ENCODE measurements around the gene ABCA13. TPM values are rescaled to one million over a fixed set of nuclear protein-coding genes. Genes with fewer than 3 reads are reported as not detected.

ABCA13 gene
- total RNA-seq, 2 experiments from 2014 or later, result not detected

- DNase-seq, result no peak
- Mint-ChIP-seq H3K36me3 (ENCODE audit: low read depth) (no peaks in the 10 kb centered on the region), H3K27me3 (no peaks in the 10 kb centered on the region), H3K9me3 (no peaks in the 10 kb centered on the region), H3K27ac (no peak overlapping the region), H3K4me3 (no peak overlapping the region), H3K4me1 (no peaks in the 10 kb centered on the region)
- POLR2A ChIA-PET, result no interaction called here
- CTCF ChIA-PET, result no interaction called here
Measured at GRCh38 chr7:48628793-48629349, 457.6 kb downstream of the ABCA13 start.

GRCh38 chr7:48634116-48634632, 462.9 kb downstream of the ABCA13 start:
- CTCF ChIA-PET, result no interaction called here
- POLR2A ChIA-PET, result no interaction called here
- H3K9me3 Mint-ChIP-seq, result no peaks in the 10 kb centered on the region
- DNase-seq, result no peak
- no peaks in the 10 kb centered on the region for H3K27me3 Mint-ChIP-seq
- H3K4me1 Mint-ChIP-seq, result no peaks in the 10 kb centered on the region
- no peak overlapping the region for H3K4me3 Mint-ChIP-seq
- H3K27ac Mint-ChIP-seq, result no peak overlapping the region
- H3K36me3 Mint-ChIP-seq (ENCODE audit: low read depth), result no peaks in the 10 kb centered on the region

GRCh38 chr7:48635796-48636195, 464.5 kb downstream of the ABCA13 start:
- DNase-seq, result no peak
- no peaks in the 10 kb centered on the region for H3K9me3 Mint-ChIP-seq
- H3K27me3 Mint-ChIP-seq, result no peaks in the 10 kb centered on the region
- POLR2A ChIA-PET, result no interaction called here
- CTCF ChIA-PET, result no interaction called here
- no peak overlapping the region for H3K27ac Mint-ChIP-seq
- no peaks in the 10 kb centered on the region for H3K4me1 Mint-ChIP-seq
- H3K36me3 Mint-ChIP-seq (ENCODE audit: low read depth), result no peaks in the 10 kb centered on the region
- H3K4me3 Mint-ChIP-seq, result no peak overlapping the region

GRCh38 chr7:48636391-48637015, 465.2 kb downstream of the ABCA13 start:
- ChIA-PET CTCF (no interaction called here), POLR2A (no interaction called here)
- Mint-ChIP-seq H3K4me3 (no peak overlapping the region), H3K36me3 (ENCODE audit: low read depth) (no peaks in the 10 kb centered on the region), H3K9me3 (no peaks in the 10 kb centered on the region), H3K4me1 (no peaks in the 10 kb centered on the region), H3K27me3 (no peaks in the 10 kb centered on the region), H3K27ac (no peak overlapping the region)
- DNase-seq, result no peak

- H3K9me3 Mint-ChIP-seq, result no peaks in the 10 kb centered on the region
- H3K4me3 Mint-ChIP-seq, result no peak overlapping the region
- ChIA-PET POLR2A (no interaction called here), CTCF (no interaction called here)
- H3K27me3 Mint-ChIP-seq, result no peaks in the 10 kb centered on the region
- no peak overlapping the region for H3K27ac Mint-ChIP-seq
- no peaks in the 10 kb centered on the region for H3K36me3 Mint-ChIP-seq (ENCODE audit: low read depth)
- no peaks in the 10 kb centered on the region for H3K4me1 Mint-ChIP-seq
- DNase-seq, result no peak
Measured at GRCh38 chr7:48637382-48637781, 466.1 kb downstream of the ABCA13 start.

DNA sequence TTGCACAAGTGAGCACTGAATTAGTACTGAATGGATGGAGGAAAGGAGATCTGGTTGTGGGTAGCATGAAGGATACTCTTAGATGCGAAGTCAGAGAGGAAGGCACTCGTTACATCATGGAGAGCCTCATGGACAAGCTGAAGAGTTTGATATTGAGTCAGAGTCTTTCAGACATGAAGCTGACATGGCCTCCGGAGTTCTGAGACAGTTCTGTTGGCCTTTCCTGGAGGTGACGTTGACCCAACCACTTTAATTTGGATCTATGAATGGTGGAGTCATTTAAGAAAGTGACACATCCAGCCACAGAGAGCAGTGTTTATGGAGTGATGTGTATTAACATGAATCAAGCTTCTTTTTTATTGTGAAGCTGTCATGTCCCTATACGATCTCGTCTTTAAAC, 466.8 kb downstream of the ABCA13 start:
- POLR2A ChIA-PET, result no interaction called here
- no peaks in the 10 kb centered on the region for H3K9me3 Mint-ChIP-seq
- H3K4me3 Mint-ChIP-seq, result no peak overlapping the region
- no peak overlapping the region for H3K27ac Mint-ChIP-seq
- CTCF ChIA-PET, result no interaction called here
- H3K4me1 Mint-ChIP-seq, result no peaks in the 10 kb centered on the region
- no peak for DNase-seq
- H3K27me3 Mint-ChIP-seq, result no peaks in the 10 kb centered on the region
- H3K36me3 Mint-ChIP-seq (ENCODE audit: low read depth), result no peaks in the 10 kb centered on the region

GRCh38 chr7:48643431-48644013, 472.3 kb downstream of the ABCA13 start:
- no peaks in the 10 kb centered on the region for H3K4me1 Mint-ChIP-seq
- no peak overlapping the region for H3K27ac Mint-ChIP-seq
- H3K36me3 Mint-ChIP-seq (ENCODE audit: low read depth), result no peaks in the 10 kb centered on the region
- H3K27me3 Mint-ChIP-seq, result no peaks in the 10 kb centered on the region
- POLR2A ChIA-PET, result no interaction called here
- DNase-seq, result no peak
- CTCF ChIA-PET, result no interaction called here
- no peak overlapping the region for H3K4me3 Mint-ChIP-seq
- H3K9me3 Mint-ChIP-seq, result no peaks in the 10 kb centered on the region

GRCh38 chr7:48658138-48658537, 486.9 kb downstream of the ABCA13 start:
- ChIA-PET CTCF (no interaction called here), POLR2A (no interaction called here)
- Mint-ChIP-seq H3K9me3 (peaks cover 2% of the 10 kb centered on the region), H3K27me3 (no peaks in the 10 kb centered on the region), H3K27ac (no peak overlapping the region), H3K36me3 (ENCODE audit: low read depth) (no peaks in the 10 kb centered on the region), H3K4me1 (no peaks in the 10 kb centered on the region), H3K4me3 (no peak overlapping the region)
- no peak for DNase-seq

GRCh38 chr7:48660306-48660870, 489.1 kb downstream of the ABCA13 start:
- H3K36me3 Mint-ChIP-seq (ENCODE audit: low read depth), result no peaks in the 10 kb centered on the region
- H3K27ac Mint-ChIP-seq, result no peak overlapping the region
- H3K4me1 Mint-ChIP-seq, result no peaks in the 10 kb centered on the region
- ChIA-PET CTCF (no interaction called here), POLR2A (no interaction called here)
- no peak for DNase-seq
- no peak overlapping the region for H3K4me3 Mint-ChIP-seq
- peaks cover 2% of the 10 kb centered on the region for H3K9me3 Mint-ChIP-seq
- no peaks in the 10 kb centered on the region for H3K27me3 Mint-ChIP-seq

- POLR2A ChIA-PET, result no interaction called here
- Mint-ChIP-seq H3K36me3 (ENCODE audit: low read depth) (no peaks in the 10 kb centered on the region), H3K9me3 (peaks cover 2% of the 10 kb centered on the region), H3K27ac (no peak overlapping the region), H3K4me3 (no peak overlapping the region), H3K4me1 (no peaks in the 10 kb centered on the region), H3K27me3 (no peaks in the 10 kb centered on the region)
- CTCF ChIA-PET, result no interaction called here
- no peak for DNase-seq
Measured at GRCh38 chr7:48664241-48664640, 493.0 kb downstream of the ABCA13 start.

GRCh38 chr7:48665353-48666135, 494.3 kb downstream of the ABCA13 start:
- CTCF ChIA-PET, result no interaction called here
- DNase-seq, result no peak
- POLR2A ChIA-PET, result no interaction called here
- Mint-ChIP-seq H3K27ac (no peak overlapping the region), H3K4me3 (no peak overlapping the region), H3K36me3 (ENCODE audit: low read depth) (no peaks in the 10 kb centered on the region), H3K27me3 (no peaks in the 10 kb centered on the region), H3K9me3 (no peaks in the 10 kb centered on the region), H3K4me1 (no peaks in the 10 kb centered on the region)

DNA sequence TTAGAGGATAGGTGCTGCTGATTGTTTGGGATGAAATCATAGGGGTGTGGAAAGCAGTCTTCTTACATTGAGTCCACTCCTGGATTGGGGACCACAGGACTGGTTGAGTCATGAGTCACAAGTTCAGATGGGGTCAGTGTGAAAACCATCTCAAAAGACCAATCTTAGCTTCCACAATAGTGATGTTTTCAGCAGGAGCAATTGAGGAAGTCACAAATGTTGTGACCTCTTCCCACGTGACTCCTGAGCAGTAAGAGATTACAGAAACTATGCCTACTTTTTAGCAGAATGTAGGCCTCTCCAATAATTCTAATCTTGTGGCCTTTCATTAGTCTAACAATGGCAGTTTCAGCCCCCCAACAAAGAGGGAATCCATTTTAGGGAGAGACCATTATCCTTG, 496.1 kb downstream of the ABCA13 start:
- Mint-ChIP-seq H3K4me1 (no peaks in the 10 kb centered on the region), H3K9me3 (no peaks in the 10 kb centered on the region), H3K27ac (no peak overlapping the region), H3K36me3 (ENCODE audit: low read depth) (no peaks in the 10 kb centered on the region), H3K27me3 (no peaks in the 10 kb centered on the region), H3K4me3 (no peak overlapping the region)
- ChIA-PET POLR2A (no interaction called here), CTCF (no interaction called here)
- no peak for DNase-seq

DNA sequence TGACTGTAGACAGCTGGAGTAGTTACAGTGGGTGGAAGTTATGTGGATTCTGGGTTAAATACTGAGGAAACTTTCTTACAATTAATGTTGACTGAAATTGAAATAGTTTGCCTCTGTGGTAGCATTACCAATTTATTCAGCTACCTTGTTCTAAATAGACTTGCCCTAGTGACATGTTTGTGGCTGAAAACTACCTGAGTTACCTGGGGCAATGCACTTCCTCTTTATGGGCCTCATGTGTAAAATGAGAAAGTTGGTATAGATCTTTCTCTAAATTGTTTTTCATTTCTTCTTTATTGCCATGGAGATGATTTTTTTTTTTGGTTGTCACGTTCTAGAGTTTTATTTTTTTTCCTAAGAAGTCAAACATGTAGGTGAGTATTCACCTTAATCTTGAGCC, 500.4 kb downstream of the ABCA13 start:
- no peak for DNase-seq
- no peaks in the 10 kb centered on the region for H3K36me3 Mint-ChIP-seq (ENCODE audit: low read depth)
- no peak overlapping the region for H3K4me3 Mint-ChIP-seq
- POLR2A ChIA-PET, result no interaction called here
- H3K27me3 Mint-ChIP-seq, result no peaks in the 10 kb centered on the region
- CTCF ChIA-PET, result no interaction called here
- H3K27ac Mint-ChIP-seq, result no peak overlapping the region
- peaks cover 2% of the 10 kb centered on the region for H3K9me3 Mint-ChIP-seq
- H3K4me1 Mint-ChIP-seq, result no peaks in the 10 kb centered on the region
